T-helper 2 cell (primary cell): ENCODE data around the gene LRRC61.
"Not testable (repeated sequence)": the region's sequence is repeated elsewhere in the genome, so short reads cannot be mapped to it uniquely, and the experiment has no call there.

Experiments
- DNase-seq, 5 experiments: peaks; one replicate each; pipeline versions ENCODE4 v3.0.0 to v3.0.0-alpha.2; 2012 to 2022

LRRC61 gene

GRCh38 chr7:150384406-150385301 lies 61.5 kb downstream of the LRRC61 start:
- DNase-seq = no peak

GRCh38 chr7:150385302-150385723 lies 62.2 kb downstream of the LRRC61 start:
- no peak for DNase-seq

DNA sequence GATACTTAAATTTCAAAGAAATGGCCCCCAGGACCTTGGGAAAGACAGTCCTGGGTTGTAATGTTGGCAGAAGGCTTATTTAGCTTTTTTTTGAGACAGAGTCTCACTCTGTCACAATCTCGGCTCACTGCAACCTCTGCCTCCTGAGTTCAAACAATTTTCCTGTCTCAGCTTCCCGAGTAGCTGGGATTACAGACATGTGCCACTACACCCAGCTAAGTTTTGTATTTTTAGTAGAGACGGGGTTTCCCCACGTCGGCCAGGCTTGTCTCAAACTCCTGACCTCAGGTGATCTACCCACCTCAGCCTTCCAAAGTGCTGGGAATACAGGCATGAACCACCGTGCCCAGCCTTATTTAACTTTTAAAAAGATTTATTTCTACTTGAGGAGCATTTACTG lies 62.7 kb downstream of the LRRC61 start:
- not testable (repeated sequence) for DNase-seq
